Small intestine (tissue), 7 donors: ENCODE results near the gene CBARP. TPM values are rescaled to one million over a fixed set of nuclear protein-coding genes. Genes with fewer than 3 reads are reported as not detected.

Experiments used
- DNase-seq, 2 donors: peaks; one replicate each; pipeline versions ENCODE4 v3.0.0 to v3.0.0-alpha.2; 2013
- FAIRE-seq: peaks from 2 replicates; lab custom pipeline; 2012; peaks lifted over from hg19 to GRCh38; lab: Jason Lieb, UNC
- H3K27ac ChIP-seq, 3 donors: one replicate each; pipeline ENCODE4 v1.5.1; 2013; ENCODE audit warnings: low read length in 2 of 3, mild to moderate bottlenecking in 2 of 3, control low read depth in 1 of 3, inconsistent platforms in 1 of 3, low read depth in 1 of 3, moderate library complexity in 1 of 3
- H3K27me3 ChIP-seq, 3 donors: one replicate each; pipeline ENCODE4 v1.6.1; 2013; ENCODE audit warnings: low read length in 3 of 3, inconsistent platforms in 1 of 3; ENCODE audit not compliant: control insufficient read depth in 3 of 3, insufficient read depth in 3 of 3
- H3K36me3 ChIP-seq, 3 donors: one replicate each; pipeline ENCODE4 v1.6.1; 2013; ENCODE audit warnings: low read length in 3 of 3, inconsistent platforms in 1 of 3, low read depth in 1 of 3, mild to moderate bottlenecking in 1 of 3, moderate library complexity in 1 of 3; ENCODE audit not compliant: control insufficient read depth in 3 of 3, insufficient read depth in 2 of 3
- H3K4me1 ChIP-seq, 3 donors: one replicate each; pipeline ENCODE4 v1.6.1; 2013; ENCODE audit warnings: low read length in 2 of 3, inconsistent platforms in 1 of 3, low read depth in 1 of 3, mild to moderate bottlenecking in 1 of 3, moderate library complexity in 1 of 3; ENCODE audit not compliant: control insufficient read depth in 3 of 3, insufficient read depth in 2 of 3
- H3K4me3 ChIP-seq, 3 donors: one replicate each; pipeline ENCODE4 v1.5.1; 2013; ENCODE audit warnings: low read length in 3 of 3, control low read depth in 1 of 3, inconsistent platforms in 1 of 3, low read depth in 1 of 3, mild to moderate bottlenecking in 1 of 3, moderate library complexity in 1 of 3
- H3K9me3 ChIP-seq, 2 donors: one replicate each; pipeline ENCODE4 v1.6.1; 2013; ENCODE audit warnings: low read depth in 1 of 2, low read length in 1 of 2; ENCODE audit not compliant: control insufficient read depth in 2 of 2, insufficient read depth in 1 of 2
- whole genome bisulfite sequencing, 3 donors: extraction: QIAGEN DNeasy Blood & Tissue Kit; methylation state at CpG; one replicate each; pipeline ENCODE4 v1.1.7; 2013; 5-methylcytosine and 5-hydroxymethylcytosine counted together
- polyA plus RNA-seq, 4 donors: library from polyadenylated mRNA; stranded (reverse) in 3 of 4; unstranded in 1 of 4; fragments of 200-250 nt in 3 of 4; fragments of 120-200 nt in 1 of 4; gene quantifications; one replicate each; pipeline versions ENCODE4 v1.2.1 to v1.2.3, GENCODE V29; 2013
- donor health status: healthy with polysubstance abuse.
- donor health status: control.
- donor health status: control.
- donor health status: Bipolar disorder and iron deficiency.
- donor health status: healthy.

Gene CBARP
- polyA plus RNA-seq, 4 donors, result 0.30 to 0.41 TPM; not detected in 2

GRCh38 chr19:1243768-1244692, 6.2 kb upstream of the CBARP start:
- H3K36me3 ChIP-seq, result peaks cover 0 to 35% (median 0%) of the 10 kb centered on the region in 3 donors
- H3K9me3 ChIP-seq, result no peaks in the 10 kb centered on the region
- FAIRE-seq (no peak), DNase-seq (peak; percentile 88 to 93)
- peaks cover 0 to 73% (median 3%) of the 10 kb centered on the region in 3 donors for H3K4me1 ChIP-seq
- no peaks in the 10 kb centered on the region for H3K27me3 ChIP-seq
- peak overlapping the region in 2 of 3 donors; percentile 32 to 39 for H3K4me3 ChIP-seq
- WGBS, 3 donors, result 44 to 58% (median 54%) methylated on average over 23 to 33 of the region's 33 CpGs
- H3K27ac ChIP-seq, result peak overlapping the region; percentile 86 to 97 (median 96)

DNA sequence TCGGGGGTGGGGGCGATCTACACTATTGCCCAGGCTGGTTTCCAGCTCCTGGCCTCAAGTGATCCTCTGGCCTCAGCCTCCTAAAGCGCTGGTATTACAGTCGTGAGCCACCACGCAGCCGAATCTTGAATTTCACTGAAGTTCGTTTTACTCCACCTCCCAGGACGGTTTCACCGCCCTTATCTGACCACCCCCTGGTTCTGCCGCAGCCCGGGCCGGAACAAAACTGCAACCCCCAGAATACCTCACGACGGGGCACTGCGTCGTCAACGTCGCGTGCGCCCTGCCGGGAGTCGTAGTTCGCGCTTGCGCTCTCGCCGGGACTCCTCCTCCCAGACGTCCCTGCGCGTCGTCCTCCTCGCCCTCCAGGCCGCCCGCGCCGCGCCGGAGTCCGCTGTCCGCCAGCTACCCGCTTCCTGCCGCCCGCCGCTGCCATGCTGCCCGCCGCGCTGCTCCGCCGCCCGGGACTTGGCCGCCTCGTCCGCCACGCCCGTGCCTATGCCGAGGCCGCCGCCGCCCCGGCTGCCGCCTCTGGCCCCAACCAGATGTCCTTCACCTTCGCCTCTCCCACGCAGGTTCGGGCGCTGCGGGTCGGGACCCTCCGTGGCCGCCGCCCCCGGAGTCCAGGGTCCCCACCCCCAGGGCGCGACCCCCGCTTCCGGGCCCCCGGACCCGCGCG, 3.8 kb upstream of the CBARP start, which contains the start of gene ATP5F1D:
Gene ATP5F1D (plus strand): TSS at position 335 of the 679 bp plus-strand sequence. CDS start 100 bp downstream, at position 435.
- FAIRE-seq (no peak), DNase-seq (peak; percentile 95 to 97)
- Histone ChIP-seq H3K27me3 (peaks cover 0 to 12% (median 6%) of the 10 kb centered on the region in 3 donors), H3K4me1 (peaks cover 3 to 65% (median 3%) of the 10 kb centered on the region in 3 donors), H3K27ac (peak within 1 kb of the TSS; percentile 36 to 88 (median 72)), H3K9me3 (no peaks in the 10 kb centered on the region), H3K4me3 (peak within 1 kb of the TSS; percentile 71 to 88 (median 73)), H3K36me3 (peaks cover 0 to 35% (median 0%) of the 10 kb centered on the region in 3 donors)
- 0 to 1% (median 1%) methylated on average over 33 to 79 of the region's 79 CpGs for WGBS, 3 donors

- peaks cover 0 to 32% (median 0%) of the 10 kb centered on the region in 3 donors for H3K36me3 ChIP-seq
- peaks cover 3 to 62% (median 3%) of the 10 kb centered on the region in 3 donors for H3K4me1 ChIP-seq
- no peaks in the 10 kb centered on the region for H3K9me3 ChIP-seq
- peaks cover 4 to 19% (median 6%) of the 10 kb centered on the region in 3 donors for H3K27me3 ChIP-seq
- WGBS, 3 donors, result 32 to 52% (median 41%) methylated on average over 14 to 15 of the region's 15 CpGs
- no peak for FAIRE-seq
- peak overlapping the region in 2 of 3 donors; percentile 29 to 71 for H3K4me3 ChIP-seq
- no peak overlapping the region for H3K27ac ChIP-seq
- no peak for DNase-seq
Measured at GRCh38 chr19:1240925-1241324, 3.1 kb upstream of the CBARP start.

DNA sequence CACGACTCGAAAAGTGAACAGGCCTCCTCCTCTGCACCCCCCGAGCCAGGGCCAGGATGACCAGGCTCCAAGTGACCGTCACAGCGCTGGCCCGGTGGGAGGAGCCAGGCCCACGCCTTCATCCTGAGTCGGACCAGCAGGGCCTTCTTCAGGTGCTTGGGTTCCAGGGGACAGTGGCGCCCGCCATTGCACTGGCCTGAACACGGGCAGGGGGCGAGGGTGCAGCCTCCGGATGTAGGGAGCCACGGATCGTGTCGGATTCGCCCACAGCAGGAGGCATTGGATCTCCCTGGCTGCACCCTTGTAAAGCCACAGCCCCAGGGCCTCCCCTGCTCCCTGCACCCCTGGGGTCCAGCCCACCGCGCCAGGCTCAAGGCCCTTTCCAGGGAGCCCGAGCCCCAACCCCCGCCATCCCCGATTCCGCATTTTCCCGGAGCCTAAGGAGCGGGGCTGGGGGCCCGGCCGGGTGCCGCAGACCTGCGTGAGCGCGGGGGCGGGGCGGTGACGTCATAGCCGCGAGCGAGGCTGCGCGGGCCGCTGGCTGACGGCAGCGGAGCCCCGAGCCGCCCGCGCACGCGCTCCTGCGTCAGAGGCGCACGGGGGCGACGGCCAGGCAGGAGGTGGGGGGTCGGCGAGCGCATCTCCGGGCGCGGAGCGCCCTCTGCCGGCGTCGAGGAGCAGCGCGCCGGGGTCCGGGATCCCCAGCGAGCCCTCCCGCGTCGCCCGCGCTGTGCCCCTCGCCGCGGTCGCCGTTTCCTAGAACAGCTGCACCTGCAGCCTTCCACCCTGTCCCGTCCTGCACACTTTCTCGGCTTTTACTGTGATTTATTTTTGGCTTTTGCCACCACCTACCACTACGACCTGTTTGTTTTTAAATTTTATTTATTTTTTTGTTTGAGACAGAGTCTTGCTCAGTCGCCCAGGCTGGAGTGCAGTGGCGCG, 2.3 kb upstream of the CBARP start:
- DNase-seq (peak; percentile 73 to 94), FAIRE-seq (no peak)
- peaks cover 0 to 27% (median 0%) of the 10 kb centered on the region in 3 donors for H3K36me3 ChIP-seq
- H3K4me3 ChIP-seq, result peak overlapping the region in 2 of 3 donors; percentile 18 to 39
- H3K27me3 ChIP-seq, result peaks cover 5 to 23% (median 6%) of the 10 kb centered on the region in 3 donors
- H3K27ac ChIP-seq, result peak overlapping the region in 2 of 3 donors; percentile 57 to 78
- peaks cover 3 to 54% (median 3%) of the 10 kb centered on the region in 3 donors for H3K4me1 ChIP-seq
- 7 to 11% (median 10%) methylated on average over 46 to 84 of the region's 84 CpGs for WGBS, 3 donors
- no peaks in the 10 kb centered on the region for H3K9me3 ChIP-seq

- no peak overlapping the region for H3K4me3 ChIP-seq
- H3K9me3 ChIP-seq, result no peaks in the 10 kb centered on the region
- DNase-seq (no peak), FAIRE-seq (no peak)
- H3K27me3 ChIP-seq, result peaks cover 5 to 23% (median 6%) of the 10 kb centered on the region in 3 donors
- WGBS, 3 donors, result 55 to 75% (median 68%) methylated on average over 11 of the region's 11 CpGs
- peak overlapping the region in 2 of 3 donors; percentile 57 to 78 for H3K27ac ChIP-seq
- H3K4me1 ChIP-seq, result peaks cover 3 to 47% (median 3%) of the 10 kb centered on the region in 3 donors
- H3K36me3 ChIP-seq, result peaks cover 0 to 21% (median 0%) of the 10 kb centered on the region in 3 donors
Measured at GRCh38 chr19:1239420-1239795, 1.6 kb upstream of the CBARP start.

DNA sequence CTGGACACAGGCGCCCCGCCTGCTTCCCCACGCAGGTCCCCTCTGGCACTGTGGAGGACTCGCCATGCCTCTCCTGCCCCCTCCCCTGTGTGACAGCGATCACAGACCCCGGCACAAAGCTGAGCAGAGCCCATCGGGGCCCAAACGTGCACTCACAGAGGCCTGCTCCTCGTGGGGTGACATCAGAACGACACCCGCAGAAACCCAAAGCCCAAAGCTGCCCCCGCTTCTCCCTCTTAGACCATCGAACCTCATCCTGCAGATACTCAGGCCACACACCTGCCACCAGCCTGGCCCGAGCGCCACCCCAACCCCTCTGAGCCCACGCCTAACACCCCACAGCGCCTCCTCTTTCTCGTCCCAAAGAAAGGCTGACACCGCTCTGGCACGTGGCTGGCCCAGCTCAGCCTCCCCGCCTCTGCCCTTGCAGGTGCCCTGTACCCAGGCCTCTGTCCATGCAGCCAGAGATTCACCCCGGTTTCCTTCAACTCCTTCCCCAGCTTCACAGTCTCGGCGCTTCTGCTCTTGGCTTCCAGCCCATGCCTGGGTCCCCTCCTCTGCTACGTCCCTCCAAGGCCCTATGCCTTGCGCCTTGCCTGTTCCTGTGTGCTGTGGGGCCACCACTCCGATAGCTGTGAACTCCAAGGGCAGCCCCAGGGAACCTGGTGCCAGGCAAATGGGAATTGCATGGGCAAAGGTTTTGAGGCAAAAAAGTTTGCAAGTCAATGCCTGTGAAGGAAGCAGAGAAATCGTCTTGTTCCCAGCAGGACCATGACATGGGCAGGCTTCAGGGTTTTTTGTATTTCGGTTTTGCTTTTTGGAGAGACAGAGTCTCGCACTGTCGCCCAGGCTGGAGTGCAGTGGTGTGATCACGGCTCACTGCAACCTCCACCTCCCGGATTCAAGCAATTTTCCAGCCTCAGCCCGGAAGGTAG, 831 bp upstream of the CBARP start:
- peaks cover 3 to 39% (median 3%) of the 10 kb centered on the region in 3 donors for H3K4me1 ChIP-seq
- DNase-seq, result no peak
- H3K36me3 ChIP-seq, result peaks cover 0 to 21% (median 0%) of the 10 kb centered on the region in 3 donors
- peak overlapping the region in 1 of 3 donors; percentile 34 for H3K27ac ChIP-seq
- WGBS, 3 donors, result 36 to 56% (median 43%) methylated on average over 32 to 34 of the region's 34 CpGs
- H3K4me3 ChIP-seq, result peak overlapping the region in 2 of 3 donors; percentile 36 to 60
- no peaks in the 10 kb centered on the region for H3K9me3 ChIP-seq
- peaks cover 5 to 23% (median 6%) of the 10 kb centered on the region in 3 donors for H3K27me3 ChIP-seq
- FAIRE-seq, result no peak
